SK-MEL-5 (cell line): ENCODE data around the gene FBXW10B. TPM values are rescaled to one million over a fixed set of nuclear protein-coding genes. Genes with fewer than 3 reads are reported as not detected.
"Not testable (repeated sequence)": the region's sequence is repeated elsewhere in the genome, so short reads cannot be mapped to it uniquely, and the experiment has no call there.

ENCODE experiments used
- DNase-seq: peaks from one replicate; pipeline ENCODE4 v3.0.0-alpha.2; 2016; ENCODE audit warnings: low read depth, low spot score
- in situ Hi-C: cut with HindIII; loops from 2 replicates; pipeline ENCODE4 v1.10.0; 2016; ENCODE audit warnings: low sequenced_read_pairs, high pct_unique_total_duplicates, low pct_unique_long_range_greater_than_20kb
- small RNA-seq, 2 experiments: library from RNA; depleted of rRNA; stranded (forward); fragments of <200 nt; gene quantifications; one replicate each; pipeline ENCODE3, GENCODE V24; 2014
- total RNA-seq: library from RNA; depleted of rRNA; stranded (reverse); fragments of >200 nt; shearing (Covaris generic); gene quantifications from 2 replicates; pipeline ENCODE4 v1.2.3, GENCODE V29; 2014; rRNA removed

The FBXW10B gene
- total RNA-seq, 1 experiment from 2014 or later = 0.16 TPM

- in situ Hi-C loops, DNase-seq: not testable (repeated sequence)
Observed at GRCh38 chr17:15583313-15583712, 36.2 kb downstream of the FBXW10B start.

GRCh38 chr17:15581462-15581861 lies 38.0 kb downstream of the FBXW10B start:
- in situ Hi-C loops, DNase-seq: not testable (repeated sequence)

- DNase-seq, in situ Hi-C loops: not testable (repeated sequence)
Observed at GRCh38 chr17:15576848-15577247, 42.7 kb downstream of the FBXW10B start.

- DNase-seq, in situ Hi-C loops: not testable (repeated sequence)
Observed at GRCh38 chr17:15574660-15575059, 44.8 kb downstream of the FBXW10B start.

- DNase-seq, in situ Hi-C loops: not testable (repeated sequence)
Observed at GRCh38 chr17:15573870-15574269, 45.6 kb downstream of the FBXW10B start.

Small RNA genes within 50 kb of the gene (small RNA-seq; reads per million reads assigned to genes)
- 0 reads per million in 2 experiments for gene AC005838.1
- 0 reads per million in 2 experiments for gene RF00090

Other genes with a start within 250 kb of the FBXW10B start
- gene CDRT4, start 152.1 kb downstream of the FBXW10B start, total RNA-seq = 0.77 and 1.6 TPM in 2 replicates
- 5.7 and 9.0 TPM in 2 replicates for gene TVP23C, start 56.2 kb downstream of the FBXW10B start, total RNA-seq
- 22.1 and 29.8 TPM in 2 replicates for gene TRIM16, start 64.6 kb upstream of the FBXW10B start, total RNA-seq
- gene ZNF286A, start 80.0 kb upstream of the FBXW10B start, total RNA-seq = 18.1 and 21.6 TPM in 2 replicates
- gene TBC1D26, start 112.6 kb upstream of the FBXW10B start, total RNA-seq = not detected in 2 replicates